OCI-LY3 (cell line): Measurements from ENCODE around the gene ACTR5.

ENCODE experiments used
- H2AFZ ChIP-seq: fragments of 200-600, 300-600 bp; shearing (Covaris generic); 2 replicates; pipeline ENCODE4 v1.6.0; 2014; ENCODE audit warnings: antibody characterized with exemption, low read depth, low read length
- H3K27ac ChIP-seq: fragments of 200-600, 300-600 bp; sonication (generic); 2 replicates; pipeline ENCODE4 v1.5.1; 2014; ENCODE audit warnings: mild to moderate bottlenecking, low read length, moderate library complexity, mixed read lengths
- H3K27me3 ChIP-seq: fragments of 200-600, 300-600 bp; sonication (generic); 2 replicates; pipeline ENCODE4 v1.6.1; 2014; ENCODE audit warnings: low read depth, low read length, mixed read lengths
- H3K36me3 ChIP-seq: fragments of 200-600, 300-600 bp; sonication (generic); replicated peaks from 2 replicates; pipeline ENCODE3; 2014; ENCODE audit warnings: low read depth, low read length, mixed read lengths
- H3K4me1 ChIP-seq: fragments of 300-600, 200-600 bp; sonication (generic); 2 replicates; pipeline ENCODE4 v1.6.1; 2014; ENCODE audit warnings: low read length, mixed read lengths
- H3K4me2 ChIP-seq: fragments of 200-600, 300-600 bp; sonication (generic); 2 replicates; pipeline ENCODE4 v1.6.1; 2014; ENCODE audit warnings: low read length, mixed read lengths
- H3K4me3 ChIP-seq: fragments of 300-600, 200-600 bp; sonication (generic); 2 replicates; pipeline ENCODE4 v1.5.1; 2014; ENCODE audit warnings: antibody characterized with exemption, mild to moderate bottlenecking, low read length, moderate library complexity
- H3K79me2 ChIP-seq: fragments of 300-600, 200-600 bp; shearing (Covaris generic); 2 replicates; pipeline ENCODE4 v1.6.1; 2014; ENCODE audit warnings: mild to moderate bottlenecking, low read length, mixed read lengths
- H3K9ac ChIP-seq: fragments of 300-600, 200-600 bp; shearing (Covaris generic); 2 replicates; pipeline ENCODE4 v1.6.0; 2014; ENCODE audit warnings: mild to moderate bottlenecking, low read length, moderate library complexity
- H3K9me3 ChIP-seq: fragments of 200-600, 300-600 bp; shearing (Covaris generic); 2 replicates; pipeline ENCODE4 v1.6.1; 2014; ENCODE audit warnings: low read length, mixed read lengths; ENCODE audit not compliant: insufficient read depth
- H4K20me1 ChIP-seq: fragments of 200-600, 300-600 bp; sonication (generic); 2 replicates; pipeline ENCODE4 v1.6.1; 2016; ENCODE audit warnings: low read length, mixed read lengths; ENCODE audit not compliant: insufficient read depth
- CTCF ChIP-seq: fragments of 200-600, 300-600 bp; sonication (generic); IDR thresholded peaks from 2 replicates; pipeline ENCODE4 v1.5.1; 2014; ENCODE audit warnings: antibody characterized with exemption, low read length, low read depth
- EZH2phosphoT487 ChIP-seq: fragments of 200-600 bp; shearing (Covaris generic); IDR thresholded peaks from 2 replicates; pipeline ENCODE4 v1.6.1; 2018; ENCODE audit warnings: antibody characterized with exemption, mixed run types, low read depth

ACTR5 gene

GRCh38 chr20:38726804-38727606 is 21.3 kb upstream of the ACTR5 start:
- Histone ChIP-seq H4K20me1 (no peaks in the 10 kb centered on the region), H3K4me3 (no peak overlapping the region), H3K4me1 (peaks cover 3% of the 10 kb centered on the region; the same call in 1 of the 2 replicates), H3K9ac (no peak overlapping the region), H3K27ac (no peak overlapping the region), H2AFZ (no peak overlapping the region), H3K27me3 (peaks cover 28% of the 10 kb centered on the region), H3K9me3 (no peaks in the 10 kb centered on the region), H3K36me3 (no peaks in the 10 kb centered on the region), H3K79me2 (no peaks in the 10 kb centered on the region), H3K4me2 (no peak overlapping the region)
- TF ChIP-seq EZH2phosphoT487 (no peak), CTCF (peak; percentile 32)

GRCh38 chr20:38727607-38728190 is 20.6 kb upstream of the ACTR5 start:
- TF ChIP-seq EZH2phosphoT487, result no peak
- no peak for TF ChIP-seq CTCF
- Histone ChIP-seq H3K4me3 (no peak overlapping the region), H2AFZ (no peak overlapping the region), H4K20me1 (no peaks in the 10 kb centered on the region), H3K4me2 (no peak overlapping the region), H3K27me3 (peaks cover 29% of the 10 kb centered on the region), H3K9me3 (no peaks in the 10 kb centered on the region), H3K79me2 (no peaks in the 10 kb centered on the region), H3K27ac (no peak overlapping the region), H3K36me3 (no peaks in the 10 kb centered on the region), H3K9ac (no peak overlapping the region), H3K4me1 (peaks cover 3% of the 10 kb centered on the region; the same call in 1 of the 2 replicates)

- TF ChIP-seq CTCF (no peak), EZH2phosphoT487 (no peak)
- H3K36me3 ChIP-seq, result no peaks in the 10 kb centered on the region
- no peak overlapping the region for H3K27ac ChIP-seq
- H3K4me1 ChIP-seq, result peaks cover 3% of the 10 kb centered on the region; the same call in 1 of the 2 replicates
- no peaks in the 10 kb centered on the region for H3K9me3 ChIP-seq
- H3K4me3 ChIP-seq, result no peak overlapping the region
- no peak overlapping the region for H2AFZ ChIP-seq
- no peaks in the 10 kb centered on the region for H4K20me1 ChIP-seq
- no peak overlapping the region for H3K9ac ChIP-seq
- H3K27me3 ChIP-seq, result peaks cover 27% of the 10 kb centered on the region
- H3K4me2 ChIP-seq, result no peak overlapping the region
- no peaks in the 10 kb centered on the region for H3K79me2 ChIP-seq
Measured at GRCh38 chr20:38728191-38728781, 20.0 kb upstream of the ACTR5 start.
